GM19372 (cell line): Measurements from ENCODE around the gene IMPDH1.

ENCODE experiments used
- ATAC-seq: cut with Tn5 transposase; IDR thresholded peaks from one replicate; pipeline ENCODE4 v1.9.1; 2021; ENCODE audit warnings: mild to moderate bottlenecking, low read depth, moderate library complexity; ENCODE audit not compliant: unreplicated experiment

IMPDH1 gene

GRCh38 chr7:128435327-128435686 lies 25.5 kb upstream of the IMPDH1 start:
- ATAC-seq, result no peak

- no peak for ATAC-seq
Measured at GRCh38 chr7:128434413-128435326, 24.9 kb upstream of the IMPDH1 start.

GRCh38 chr7:128431754-128432153 lies 22.0 kb upstream of the IMPDH1 start:
- ATAC-seq, result no peak

GRCh38 chr7:128431221-128431620 lies 21.4 kb upstream of the IMPDH1 start:
- ATAC-seq, result no peak

GRCh38 chr7:128430207-128430606 lies 20.4 kb upstream of the IMPDH1 start:
- ATAC-seq, result no peak

GRCh38 chr7:128427289-128427891 lies 17.6 kb upstream of the IMPDH1 start:
- ATAC-seq, result no peak

GRCh38 chr7:128425850-128426249 lies 16.1 kb upstream of the IMPDH1 start:
- no peak for ATAC-seq

- no peak for ATAC-seq
Measured at GRCh38 chr7:128424686-128425275, 15.0 kb upstream of the IMPDH1 start.

GRCh38 chr7:128422842-128423241 lies 13.1 kb upstream of the IMPDH1 start:
- ATAC-seq, result no peak

GRCh38 chr7:128422037-128422436 lies 12.3 kb upstream of the IMPDH1 start:
- ATAC-seq, result no peak

GRCh38 chr7:128421384-128421783 lies 11.6 kb upstream of the IMPDH1 start:
- ATAC-seq, result no peak

- no peak for ATAC-seq
Measured at GRCh38 chr7:128420773-128421172, 11.0 kb upstream of the IMPDH1 start.

GRCh38 chr7:128419257-128419656 lies 9.5 kb upstream of the IMPDH1 start:
- no peak for ATAC-seq

GRCh38 chr7:128417071-128417470 lies 7.3 kb upstream of the IMPDH1 start:
- no peak for ATAC-seq

- no peak for ATAC-seq
Measured at GRCh38 chr7:128415217-128415785, 5.5 kb upstream of the IMPDH1 start.

GRCh38 chr7:128410451-128410753 lies 620 bp upstream of the IMPDH1 start:
- ATAC-seq, result no peak

- ATAC-seq, result no peak
Measured at GRCh38 chr7:128408709-128409595, 830 bp downstream of the IMPDH1 start.

- ATAC-seq, result no peak
Measured at GRCh38 chr7:128407751-128408708, 1.8 kb downstream of the IMPDH1 start.

- ATAC-seq, result no peak
Measured at GRCh38 chr7:128407233-128407589, 2.6 kb downstream of the IMPDH1 start.
